GM12878 (cell line): ENCODE data around the gene CDC123. TPM values are rescaled to one million over a fixed set of nuclear protein-coding genes. Genes with fewer than 3 reads are reported as not detected.

Experiments
- BCL11A ChIP-seq: IDR thresholded peaks from 2 replicates; pipeline ENCODE4 v1.6.1; 2011; ENCODE audit warnings: low read depth, low read length
- CUX1 ChIP-seq: IDR thresholded peaks from 2 replicates; pipeline ENCODE4 v1.6.1; 2012; ENCODE audit warnings: improper control_type of control experiment, low read depth, low read length; ENCODE audit not compliant: insufficient replicate concordance
- E2F8 ChIP-seq: fragments of 450-650 bp; IDR thresholded peaks from 2 replicates; pipeline ENCODE4 v1.6.1; 2018; ENCODE audit warnings: mild to moderate bottlenecking, low read depth, moderate library complexity; ENCODE audit not compliant: partially characterized antibody
- E4F1 ChIP-seq: fragments of 450-650 bp; IDR thresholded peaks from 2 replicates; pipeline ENCODE4 v1.6.1; 2018; ENCODE audit warnings: borderline replicate concordance, mild to moderate bottlenecking; ENCODE audit not compliant: partially characterized antibody
- EGR1 ChIP-seq, 2 experiments: IDR thresholded peaks; 1 replicate in 1 of 2; 2 replicates in 1 of 2; pipeline ENCODE4 v1.6.1; 2011 to 2012; ENCODE audit warnings: low read depth in 2 of 2, low read length in 2 of 2, borderline replicate concordance in 1 of 2, mild to moderate bottlenecking in 1 of 2, moderate library complexity in 1 of 2
- HCFC1 ChIP-seq: fragments of 150-350 bp; IDR thresholded peaks from 2 replicates; pipeline ENCODE4 v1.6.1; 2014; ENCODE audit warnings: low read length
- KDM1A ChIP-seq: fragments of 200-600 bp; sonication (generic); IDR thresholded peaks from 2 replicates; pipeline ENCODE4 v1.6.1; 2016; ENCODE audit warnings: borderline replicate concordance
- MTA2 ChIP-seq: fragments of 450-650 bp; IDR thresholded peaks from 2 replicates; pipeline ENCODE4 v1.6.1; 2016; ENCODE audit warnings: low read depth, mild to moderate bottlenecking, moderate library complexity
- RAD21 ChIP-seq: IDR thresholded peaks from 2 replicates; pipeline ENCODE4 v1.6.1; 2011; ENCODE audit warnings: mild to moderate bottlenecking, low read depth, low read length, moderate library complexity; ENCODE audit not compliant: insufficient read depth
- RBBP5 ChIP-seq: fragments of 200-600 bp; sonication (generic); conservative IDR thresholded peaks from 2 replicates; pipeline ENCODE4 v1.6.1; 2016
- polyA plus RNA-seq, 11 experiments: library from polyadenylated mRNA; depleted of rRNA in 4 of 11; unstranded in 6 of 11; stranded (reverse) in 5 of 11; fragments of >200 nt; fragmentation: Nextera tagmentation in 4 of 11; fragmentation: Illumina TruSeq in 1 of 11; extraction: Ambion mirVana in 4 of 11; extraction: Trizol in 1 of 11; gene quantifications; 1 replicate in 1 of 11; 2 replicates in 10 of 11; pipeline versions ENCODE4 v1.2.1 to v1.2.3, GENCODE V29; 2011 to 2016; ENCODE audit warnings: inconsistent platforms in 2 of 11, missing spikeins in 2 of 11, low read depth in 1 of 11
- total RNA-seq, 4 experiments: library from RNA; depleted of rRNA in 3 of 4; stranded (reverse); fragments of >200 nt in 3 of 4; fragmentation: Illumina TruSeq in 1 of 4; extraction: Trizol in 1 of 4; gene quantifications; 2 replicates each; pipeline versions ENCODE4 v1.2.1 to v1.2.3, GENCODE V29; 2013 to 2021
- TF ChIP-seq, protein P1 (sequence below): fragments of 450-650 bp; IDR thresholded peaks from 2 replicates; pipeline ENCODE4 v1.6.1; 2016; ENCODE audit warnings: mild to moderate bottlenecking, moderate library complexity, borderline replicate concordance

Gene CDC123
- total and polyA plus RNA-seq, 10 of the 15 experiments (the other 5 are each of a cell fraction or from before 2014, with no cell fraction given): 128 to 360 (median 209) TPM

DNA sequence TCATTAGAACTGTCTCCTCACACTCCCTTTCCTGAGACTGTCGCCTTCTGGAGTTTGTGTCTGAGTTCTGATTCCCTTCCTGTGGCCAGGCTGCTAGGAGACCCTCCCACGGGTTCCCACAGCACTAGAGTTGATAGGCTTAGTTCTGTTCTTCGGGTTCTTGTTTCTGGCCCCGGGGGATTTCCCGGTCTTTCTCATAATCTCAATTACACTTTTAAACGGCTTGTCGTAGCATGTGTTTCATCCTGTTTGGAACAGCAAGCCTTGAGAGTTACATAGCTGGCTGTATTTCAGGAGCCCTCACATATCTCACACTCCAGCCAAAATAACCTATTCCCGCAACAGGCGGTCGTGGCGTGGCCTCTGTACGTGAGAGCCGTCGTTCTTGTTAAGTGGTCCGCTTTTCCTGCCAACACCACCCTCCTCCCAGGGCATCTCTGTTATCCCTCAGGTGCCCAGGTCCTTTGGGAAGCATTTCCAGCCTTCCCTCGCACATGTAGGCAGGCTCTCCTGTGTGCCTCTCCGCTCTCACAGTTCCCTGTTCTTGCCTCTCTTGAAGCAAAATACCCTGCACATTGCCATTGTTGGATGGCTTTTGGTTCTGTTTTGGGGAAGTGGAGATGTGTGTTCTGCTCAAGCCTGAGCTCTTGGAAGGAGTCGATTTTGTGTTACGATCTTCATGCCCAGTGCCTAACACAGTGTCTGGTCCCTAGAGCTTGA, 46.0 kb downstream of the CDC123 start (continued):
- no peak for TF ChIP-seq CUX1
- peak; percentile 47; the same call in 1 of the 2 replicates for TF ChIP-seq BCL11A
- no peak for TF ChIP-seq E4F1
- TF ChIP-seq KDM1A: no peak
- TF ChIP-seq E2F8: no peak
- no peak for TF ChIP-seq RBBP5
- TF ChIP-seq HCFC1: no peak
- TF ChIP-seq, protein P1, sequence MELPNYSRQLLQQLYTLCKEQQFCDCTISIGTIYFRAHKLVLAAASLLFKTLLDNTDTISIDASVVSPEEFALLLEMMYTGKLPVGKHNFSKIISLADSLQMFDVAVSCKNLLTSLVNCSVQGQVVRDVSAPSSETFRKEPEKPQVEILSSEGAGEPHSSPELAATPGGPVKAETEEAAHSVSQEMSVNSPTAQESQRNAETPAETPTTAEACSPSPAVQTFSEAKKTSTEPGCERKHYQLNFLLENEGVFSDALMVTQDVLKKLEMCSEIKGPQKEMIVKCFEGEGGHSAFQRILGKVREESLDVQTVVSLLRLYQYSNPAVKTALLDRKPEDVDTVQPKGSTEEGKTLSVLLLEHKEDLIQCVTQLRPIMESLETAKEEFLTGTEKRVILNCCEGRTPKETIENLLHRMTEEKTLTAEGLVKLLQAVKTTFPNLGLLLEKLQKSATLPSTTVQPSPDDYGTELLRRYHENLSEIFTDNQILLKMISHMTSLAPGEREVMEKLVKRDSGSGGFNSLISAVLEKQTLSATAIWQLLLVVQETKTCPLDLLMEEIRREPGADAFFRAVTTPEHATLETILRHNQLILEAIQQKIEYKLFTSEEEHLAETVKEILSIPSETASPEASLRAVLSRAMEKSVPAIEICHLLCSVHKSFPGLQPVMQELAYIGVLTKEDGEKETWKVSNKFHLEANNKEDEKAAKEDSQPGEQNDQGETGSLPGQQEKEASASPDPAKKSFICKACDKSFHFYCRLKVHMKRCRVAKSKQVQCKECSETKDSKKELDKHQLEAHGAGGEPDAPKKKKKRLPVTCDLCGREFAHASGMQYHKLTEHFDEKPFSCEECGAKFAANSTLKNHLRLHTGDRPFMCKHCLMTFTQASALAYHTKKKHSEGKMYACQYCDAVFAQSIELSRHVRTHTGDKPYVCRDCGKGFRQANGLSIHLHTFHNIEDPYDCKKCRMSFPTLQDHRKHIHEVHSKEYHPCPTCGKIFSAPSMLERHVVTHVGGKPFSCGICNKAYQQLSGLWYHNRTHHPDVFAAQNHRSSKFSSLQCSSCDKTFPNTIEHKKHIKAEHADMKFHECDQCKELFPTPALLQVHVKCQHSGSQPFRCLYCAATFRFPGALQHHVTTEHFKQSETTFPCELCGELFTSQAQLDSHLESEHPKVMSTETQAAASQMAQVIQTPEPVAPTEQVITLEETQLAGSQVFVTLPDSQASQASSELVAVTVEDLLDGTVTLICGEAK: peak; percentile 34; the same call in 1 of the 2 replicates
- TF ChIP-seq MTA2: no peak; the same call in 1 of the 2 replicates
- TF ChIP-seq EGR1 (IDR thresholded peaks at IDR 0.05; ENCODE audit: borderline replicate concordance in 1 of 2, low read depth in 2 of 2, low read length in 2 of 2): peak in 1 of 2 experiments; percentile 82; a peak in 2 of 3 replicates
- TF ChIP-seq RAD21: no peak
